Parathyroid adenoma (tissue), 2 donors: Measurements from ENCODE around the gene LTBP2.

Experiments used
- H2AFZ ChIP-seq: fragments of 300-600 bp; sonication (generic); one replicate; pipeline ENCODE4 v1.7.0; 2017; ENCODE audit warnings: antibody characterized with exemption, mild to moderate bottlenecking
- H3K27ac ChIP-seq: fragments of 300-600 bp; sonication (generic); one replicate; pipeline ENCODE4 v1.7.0; 2017
- H3K27me3 ChIP-seq: fragments of 300-600 bp; sonication (generic); one replicate; pipeline ENCODE4 v1.7.0; 2017; ENCODE audit warnings: low read length; ENCODE audit not compliant: control insufficient read depth, insufficient read depth
- H3K36me3 ChIP-seq: fragments of 300-600 bp; sonication (generic); one replicate; pipeline ENCODE4 v1.7.0; 2017; ENCODE audit warnings: low read length; ENCODE audit not compliant: control insufficient read depth, insufficient read depth
- H3K4me1 ChIP-seq: fragments of 300-600 bp; sonication (generic); one replicate; pipeline ENCODE4 v1.7.0; 2017; ENCODE audit warnings: control low read depth
- H3K4me2 ChIP-seq: fragments of 300-600 bp; sonication (generic); one replicate; pipeline ENCODE4 v1.7.0; 2017; ENCODE audit warnings: low read length
- H3K4me3 ChIP-seq: fragments of 300-600 bp; sonication (generic); one replicate; pipeline ENCODE4 v1.7.0; 2017; ENCODE audit warnings: low read depth, low read length
- H3K79me2 ChIP-seq: fragments of 300-600 bp; sonication (generic); one replicate; pipeline ENCODE4 v1.7.0; 2017; ENCODE audit warnings: control low read depth
- H3K9ac ChIP-seq: fragments of 300-600 bp; sonication (generic); one replicate; pipeline ENCODE4 v1.7.0; 2017; ENCODE audit warnings: mild to moderate bottlenecking
- H3K9me3 ChIP-seq: fragments of 300-600 bp; sonication (generic); one replicate; pipeline ENCODE4 v1.7.0; 2017; ENCODE audit warnings: low read length; ENCODE audit not compliant: control insufficient read depth
- CTCF ChIP-seq: fragments of 300-600 bp; sonication (generic); IDR thresholded peaks from one replicate; pipeline ENCODE4 v1.7.0; 2017; ENCODE audit warnings: antibody characterized with exemption, mild to moderate bottlenecking
- donor health status: primary hyperparathyroidism.

Gene LTBP2

GRCh38 chr14:74652541-74652940 lies 40.5 kb upstream of the LTBP2 start:
- no peak overlapping the region for H3K9ac ChIP-seq
- H3K27ac ChIP-seq: no peak overlapping the region
- H3K9me3 ChIP-seq: no peaks in the 10 kb centered on the region
- no peaks in the 10 kb centered on the region for H3K27me3 ChIP-seq
- H3K36me3 ChIP-seq: no peaks in the 10 kb centered on the region
- H3K4me1 ChIP-seq: peaks cover 11% of the 10 kb centered on the region
- no peak overlapping the region for H3K4me3 ChIP-seq
- no peaks in the 10 kb centered on the region for H3K79me2 ChIP-seq
- H3K4me2 ChIP-seq: no peak overlapping the region
- no peak for TF ChIP-seq CTCF
- no peak overlapping the region for H2AFZ ChIP-seq

GRCh38 chr14:74650927-74651686 lies 39.1 kb upstream of the LTBP2 start:
- Histone ChIP-seq H3K9ac (no peak overlapping the region), H3K4me3 (no peak overlapping the region), H3K4me2 (no peak overlapping the region), H2AFZ (no peak overlapping the region), H3K79me2 (no peaks in the 10 kb centered on the region), H3K36me3 (no peaks in the 10 kb centered on the region), H3K9me3 (no peaks in the 10 kb centered on the region), H3K27ac (no peak overlapping the region), H3K4me1 (peaks cover 13% of the 10 kb centered on the region), H3K27me3 (no peaks in the 10 kb centered on the region)
- TF ChIP-seq CTCF: no peak

GRCh38 chr14:74649673-74650072 lies 37.6 kb upstream of the LTBP2 start:
- Histone ChIP-seq H3K9ac (no peak overlapping the region), H3K79me2 (no peaks in the 10 kb centered on the region), H3K27me3 (no peaks in the 10 kb centered on the region), H3K4me1 (peaks cover 13% of the 10 kb centered on the region), H2AFZ (no peak overlapping the region), H3K36me3 (no peaks in the 10 kb centered on the region), H3K9me3 (no peaks in the 10 kb centered on the region), H3K27ac (no peak overlapping the region), H3K4me2 (no peak overlapping the region), H3K4me3 (no peak overlapping the region)
- TF ChIP-seq CTCF: no peak

GRCh38 chr14:74649167-74649566 lies 37.1 kb upstream of the LTBP2 start:
- H2AFZ ChIP-seq: no peak overlapping the region
- H3K4me1 ChIP-seq: peaks cover 13% of the 10 kb centered on the region
- H3K4me3 ChIP-seq: no peak overlapping the region
- no peak overlapping the region for H3K27ac ChIP-seq
- H3K36me3 ChIP-seq: no peaks in the 10 kb centered on the region
- H3K9ac ChIP-seq: no peak overlapping the region
- H3K9me3 ChIP-seq: no peaks in the 10 kb centered on the region
- H3K79me2 ChIP-seq: no peaks in the 10 kb centered on the region
- TF ChIP-seq CTCF: no peak
- H3K27me3 ChIP-seq: no peaks in the 10 kb centered on the region
- no peak overlapping the region for H3K4me2 ChIP-seq

GRCh38 chr14:74648601-74649000 lies 36.6 kb upstream of the LTBP2 start:
- H3K4me2 ChIP-seq: no peak overlapping the region
- H3K79me2 ChIP-seq: no peaks in the 10 kb centered on the region
- H3K4me1 ChIP-seq: peaks cover 13% of the 10 kb centered on the region
- no peak overlapping the region for H3K27ac ChIP-seq
- no peaks in the 10 kb centered on the region for H3K27me3 ChIP-seq
- H3K9me3 ChIP-seq: no peaks in the 10 kb centered on the region
- H3K36me3 ChIP-seq: no peaks in the 10 kb centered on the region
- no peak overlapping the region for H2AFZ ChIP-seq
- no peak overlapping the region for H3K4me3 ChIP-seq
- no peak for TF ChIP-seq CTCF
- H3K9ac ChIP-seq: no peak overlapping the region
